ENCODE data around the gene ALPP. TPM values are rescaled to one million over a fixed set of nuclear protein-coding genes. Genes with fewer than 3 reads are reported as not detected.

Gene ALPP
- total RNA-seq, 1 donor from 2014 or later = not detected

DNA sequence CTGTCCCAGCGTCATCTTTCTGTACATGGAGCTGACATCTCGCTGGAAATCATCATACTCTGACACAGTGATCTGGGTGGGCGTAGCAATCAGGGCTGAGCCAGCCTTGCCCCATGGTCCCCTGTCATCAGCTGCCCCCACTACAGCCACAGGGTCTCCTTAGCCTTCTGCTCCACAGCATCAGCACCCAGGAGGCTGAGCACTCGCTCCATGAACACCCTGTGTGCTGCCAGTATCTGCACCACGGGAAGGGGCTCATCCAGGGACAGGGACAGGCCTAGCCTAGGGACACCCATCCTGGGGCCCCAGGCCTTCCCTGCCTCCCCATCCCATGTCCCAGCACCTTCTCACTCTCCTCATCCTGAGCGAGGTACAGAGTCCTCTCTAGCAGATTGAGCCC lies 39.5 kb downstream of the ALPP start:
- no peak for TF ChIP-seq CTCF (conservative IDR thresholded peaks at IDR 0.05; ENCODE audit: low read depth, low read length)
- no peak for DNase-seq (ENCODE audit: low read depth)
- H3K4me3 ChIP-seq (ENCODE audit: low read depth, low read length) = no peak overlapping the region

DNA sequence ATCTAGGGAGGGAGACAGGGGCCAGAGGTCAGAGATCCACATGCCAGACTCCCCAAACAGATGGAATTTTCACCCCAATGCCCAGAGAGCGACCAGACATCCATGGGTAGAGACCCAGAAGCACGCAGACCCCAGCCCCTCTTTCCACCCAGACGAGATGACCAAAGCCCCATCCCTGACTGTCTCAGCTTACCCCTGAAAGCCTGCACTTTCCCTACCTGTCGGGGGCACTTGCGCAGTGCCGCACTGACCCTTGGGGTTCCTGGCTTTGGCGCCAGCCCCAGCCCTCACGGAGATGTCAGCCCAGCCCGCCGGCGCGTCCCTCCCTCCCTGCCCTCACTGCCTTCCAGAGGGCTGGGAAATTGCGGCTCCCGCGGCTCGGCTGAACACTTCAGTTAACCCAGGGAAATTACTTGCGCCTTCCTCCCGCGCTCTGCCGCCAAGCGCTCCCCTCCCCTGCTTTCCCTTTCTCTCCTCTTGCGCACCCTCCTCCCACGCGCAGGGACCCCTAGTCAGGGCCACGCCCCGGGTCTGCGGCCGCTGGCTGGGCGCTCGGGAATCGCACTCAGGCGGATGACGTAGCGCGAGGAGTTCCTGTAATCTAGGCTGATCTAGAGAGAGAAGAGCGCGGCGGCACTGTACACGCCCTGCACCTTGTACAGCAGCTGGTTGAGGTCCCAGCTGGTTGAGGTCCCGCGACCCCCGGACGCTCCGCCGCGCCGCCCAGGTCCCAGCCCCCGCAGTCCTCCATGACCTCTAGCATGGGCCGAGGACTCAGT lies 40.1 kb downstream of the ALPP start:
- TF ChIP-seq CTCF (conservative IDR thresholded peaks at IDR 0.05; ENCODE audit: low read depth, low read length) = no peak
- no peak for DNase-seq (ENCODE audit: low read depth)
- peak overlapping the region; percentile 20 for H3K4me3 ChIP-seq (ENCODE audit: low read depth, low read length)

- no peak for DNase-seq (ENCODE audit: low read depth)
- no peak overlapping the region for H3K4me3 ChIP-seq (ENCODE audit: low read depth, low read length)
These were observed 40.9 kb downstream of the ALPP start for GRCh38 chr2:232419245-232420072.

GRCh38 chr2:232420073-232420454 lies 41.5 kb downstream of the ALPP start:
- DNase-seq (ENCODE audit: low read depth) = no peak
- H3K4me3 ChIP-seq (ENCODE audit: low read depth, low read length) = no peak overlapping the region

More at GRCh38 chr2:232419245-232420072, 40.9 kb downstream of the ALPP start:
- no peak for TF ChIP-seq CTCF (conservative IDR thresholded peaks at IDR 0.05; ENCODE audit: low read depth, low read length)

GRCh38 chr2:232420463-232421188 lies 42.1 kb downstream of the ALPP start:
- H3K4me3 ChIP-seq (ENCODE audit: low read depth, low read length) = peak overlapping the region; percentile 10
- no peak for TF ChIP-seq CTCF (conservative IDR thresholded peaks at IDR 0.05; ENCODE audit: low read depth, low read length)
- DNase-seq (ENCODE audit: low read depth) = no peak

More at GRCh38 chr2:232420073-232420454, 41.5 kb downstream of the ALPP start:
- no peak for TF ChIP-seq CTCF (conservative IDR thresholded peaks at IDR 0.05; ENCODE audit: low read depth, low read length)

- TF ChIP-seq CTCF (conservative IDR thresholded peaks at IDR 0.05; ENCODE audit: low read depth, low read length) = no peak
- no peak overlapping the region for H3K4me3 ChIP-seq (ENCODE audit: low read depth, low read length)
- DNase-seq (ENCODE audit: low read depth) = no peak
These were observed 42.7 kb downstream of the ALPP start for GRCh38 chr2:232421189-232421785.

All from epithelial cell of proximal tubule (primary cell).